Astrocyte of the cerebellum (primary cell): ENCODE measurements around the gene KRT79.

Experiments
- DNase-seq: peaks from one replicate; pipeline ENCODE4 v3.0.0-alpha.2; 2011; ENCODE audit warnings: low read depth
- H3K4me3 ChIP-seq: 2 replicates; pipeline ENCODE4 v1.5.1; 2011; ENCODE audit warnings: mild to moderate bottlenecking, low read depth, low read length, moderate library complexity
- in situ Hi-C: cut with HindIII; loops from 2 replicates; pipeline ENCODE4 v1.10.0; 2017; ENCODE audit warnings: low sequenced_read_pairs
- TF ChIP-seq, protein P1 (sequence below): IDR thresholded peaks from 2 replicates; pipeline ENCODE4 v1.5.1; 2012; ENCODE audit warnings: low read length, low read depth, moderate library complexity, mild to moderate bottlenecking; ENCODE audit errors: missing control alignments

The KRT79 gene

DNA sequence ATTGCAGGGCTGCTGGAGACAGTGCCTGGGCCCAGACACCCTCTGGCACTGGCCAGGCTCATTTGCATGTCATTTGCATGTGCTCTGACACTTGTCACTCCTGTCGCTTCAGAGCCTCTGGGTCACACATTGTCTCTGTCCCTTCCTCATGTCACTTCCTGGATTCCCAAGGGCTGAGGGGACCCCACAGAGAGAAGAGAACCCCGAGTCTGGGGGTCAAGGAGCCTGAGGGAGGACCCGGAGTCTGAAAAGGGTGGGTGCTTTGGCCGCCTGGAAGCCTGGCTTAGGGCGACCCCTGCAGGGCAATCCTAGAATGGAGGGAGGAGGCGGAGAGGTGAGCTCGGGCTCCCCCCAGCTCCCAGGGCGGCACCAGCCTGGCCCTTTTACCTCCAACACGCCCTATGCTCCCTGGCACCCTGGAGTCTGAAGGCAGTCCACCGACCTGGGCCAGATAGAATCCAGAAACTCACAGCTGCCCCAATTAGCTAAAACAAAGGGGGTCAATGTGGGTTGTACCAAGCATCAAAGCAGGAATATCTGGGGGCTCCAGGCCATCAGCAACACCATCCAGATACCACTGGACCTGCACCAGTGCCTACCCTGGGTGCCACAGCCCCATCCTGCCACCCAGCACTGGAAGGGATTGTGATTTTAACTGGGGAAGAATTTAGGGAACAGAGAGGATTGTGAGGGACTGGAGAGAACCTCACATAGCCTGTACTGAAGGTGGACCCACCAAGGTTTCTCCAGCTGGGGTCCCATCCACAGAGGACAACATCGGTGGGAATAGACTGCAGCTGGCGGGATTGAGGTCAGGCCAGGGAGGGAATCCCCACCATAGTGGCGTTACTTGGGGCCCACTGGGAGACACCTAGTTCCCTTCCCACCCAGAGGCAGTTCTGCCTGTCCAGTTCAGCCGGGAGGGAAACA lies 36.5 kb upstream of the KRT79 start:
- in situ Hi-C loops = no loop called here
- TF ChIP-seq, protein P1, sequence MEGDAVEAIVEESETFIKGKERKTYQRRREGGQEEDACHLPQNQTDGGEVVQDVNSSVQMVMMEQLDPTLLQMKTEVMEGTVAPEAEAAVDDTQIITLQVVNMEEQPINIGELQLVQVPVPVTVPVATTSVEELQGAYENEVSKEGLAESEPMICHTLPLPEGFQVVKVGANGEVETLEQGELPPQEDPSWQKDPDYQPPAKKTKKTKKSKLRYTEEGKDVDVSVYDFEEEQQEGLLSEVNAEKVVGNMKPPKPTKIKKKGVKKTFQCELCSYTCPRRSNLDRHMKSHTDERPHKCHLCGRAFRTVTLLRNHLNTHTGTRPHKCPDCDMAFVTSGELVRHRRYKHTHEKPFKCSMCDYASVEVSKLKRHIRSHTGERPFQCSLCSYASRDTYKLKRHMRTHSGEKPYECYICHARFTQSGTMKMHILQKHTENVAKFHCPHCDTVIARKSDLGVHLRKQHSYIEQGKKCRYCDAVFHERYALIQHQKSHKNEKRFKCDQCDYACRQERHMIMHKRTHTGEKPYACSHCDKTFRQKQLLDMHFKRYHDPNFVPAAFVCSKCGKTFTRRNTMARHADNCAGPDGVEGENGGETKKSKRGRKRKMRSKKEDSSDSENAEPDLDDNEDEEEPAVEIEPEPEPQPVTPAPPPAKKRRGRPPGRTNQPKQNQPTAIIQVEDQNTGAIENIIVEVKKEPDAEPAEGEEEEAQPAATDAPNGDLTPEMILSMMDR = peak; percentile 74
- no peak overlapping the region for H3K4me3 ChIP-seq
- DNase-seq = no peak

DNA sequence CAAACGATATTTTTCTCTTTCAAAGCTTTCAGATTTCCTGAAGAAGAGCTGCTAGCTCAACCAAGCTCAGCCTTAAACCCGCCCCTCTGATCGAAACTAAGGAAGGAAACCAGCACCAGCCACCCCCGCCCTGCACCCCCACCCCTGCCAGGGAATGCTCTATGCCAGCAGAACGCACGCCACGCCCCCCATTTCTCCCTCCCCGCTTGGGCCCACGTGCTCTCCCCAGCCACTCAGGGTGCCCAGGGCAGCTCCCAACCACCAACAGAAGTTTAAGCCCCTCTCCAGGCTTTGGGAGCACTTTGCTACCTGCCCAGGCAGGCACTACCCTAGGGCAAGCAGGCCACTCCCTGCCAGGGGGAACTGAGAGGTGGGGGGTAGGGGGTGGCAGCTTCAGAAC lies 33.5 kb upstream of the KRT79 start:
- in situ Hi-C loops = no loop called here
- no peak for DNase-seq
- TF ChIP-seq, protein P1 = no peak

DNA sequence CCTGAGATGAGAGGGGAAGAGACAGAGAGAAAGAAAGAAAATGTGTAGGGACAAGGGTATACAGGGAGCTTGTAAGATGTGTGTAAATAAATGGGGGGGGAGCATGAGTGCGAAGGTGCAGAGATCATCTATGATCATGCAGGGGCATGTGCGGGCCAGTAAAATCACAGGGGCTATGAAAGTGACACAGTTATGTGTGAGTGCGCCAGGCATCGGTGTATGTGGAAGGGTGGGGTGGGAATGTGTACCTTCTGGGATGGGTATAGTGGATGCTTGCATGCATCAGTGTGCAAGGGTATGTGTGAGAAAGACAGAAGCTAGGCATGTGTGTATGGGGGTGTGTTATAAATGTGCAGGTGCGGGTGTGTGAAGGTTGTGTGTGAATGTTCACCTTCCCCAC lies 33.0 kb upstream of the KRT79 start:
- no peak overlapping the region for H3K4me3 ChIP-seq
- in situ Hi-C loops = no loop called here
- TF ChIP-seq, protein P1 = no peak
- no peak for DNase-seq

More for the DNA sequence above, 33.5 kb upstream of the KRT79 start:
- no peak overlapping the region for H3K4me3 ChIP-seq

DNA sequence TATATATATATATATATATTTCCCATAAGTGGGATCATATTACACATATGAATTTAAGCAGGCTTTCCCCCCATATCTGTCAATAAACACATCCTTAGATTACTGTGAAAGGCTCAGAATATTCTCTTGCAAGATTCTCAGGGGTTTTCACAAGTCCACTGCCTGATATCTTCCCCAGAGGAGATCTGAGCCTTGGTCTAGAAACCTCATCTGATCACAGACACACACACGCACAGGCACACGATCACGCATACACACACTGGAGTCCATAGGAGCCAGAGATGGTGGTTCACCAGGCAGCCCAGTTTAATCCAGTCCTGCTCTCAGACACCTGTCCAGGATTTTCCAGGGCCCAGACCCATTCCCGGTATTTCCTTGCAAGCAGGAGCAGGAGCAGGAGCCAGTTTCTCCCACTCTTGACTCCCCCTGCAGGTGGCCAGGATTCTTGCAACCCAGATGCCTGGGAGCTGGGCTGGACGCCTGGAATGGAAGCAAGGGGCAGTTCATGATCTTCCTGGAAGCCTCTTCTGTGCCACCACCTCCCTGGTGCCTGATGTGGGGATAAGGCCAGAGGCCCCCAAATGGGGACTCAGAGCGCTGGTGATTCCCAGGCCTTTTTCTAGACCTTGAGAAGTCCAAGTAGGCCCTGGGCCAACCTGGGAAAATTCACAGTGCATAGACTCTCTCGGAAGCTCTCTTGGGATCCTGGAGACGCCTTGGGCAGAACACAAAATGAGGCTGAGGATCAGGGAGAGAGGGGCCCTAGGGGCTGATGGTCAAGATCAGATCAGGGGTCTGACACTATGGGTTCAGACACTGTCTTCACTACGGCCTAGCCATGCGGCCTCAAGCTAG lies 31.2 kb upstream of the KRT79 start:
- H3K4me3 ChIP-seq = no peak overlapping the region
- TF ChIP-seq, protein P1 = peak; percentile 91
- DNase-seq = peak; percentile 49
- in situ Hi-C loops = no loop called here

DNA sequence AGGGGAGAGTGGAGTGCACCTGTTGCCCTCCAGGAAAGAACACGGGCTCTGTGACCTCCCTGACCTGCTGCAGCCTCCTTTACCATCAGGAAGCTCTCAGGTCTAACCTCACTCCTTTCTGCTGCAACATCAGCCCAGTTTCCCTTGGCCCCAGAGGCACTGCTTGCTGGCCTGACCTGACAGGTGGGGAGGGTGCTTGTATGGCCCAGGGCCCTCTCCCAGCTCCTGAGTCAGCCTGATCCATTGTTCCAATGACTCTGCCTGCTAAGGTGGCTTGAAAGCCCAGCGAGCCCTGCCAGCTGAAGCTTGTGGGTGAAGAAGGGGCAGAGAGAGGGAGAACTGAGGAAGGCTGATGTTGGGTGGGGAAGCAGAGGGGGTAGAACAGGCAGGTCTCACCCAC lies 27.9 kb upstream of the KRT79 start:
- TF ChIP-seq, protein P1 = no peak
- in situ Hi-C loops = no loop called here
- no peak overlapping the region for H3K4me3 ChIP-seq
- DNase-seq = no peak

DNA sequence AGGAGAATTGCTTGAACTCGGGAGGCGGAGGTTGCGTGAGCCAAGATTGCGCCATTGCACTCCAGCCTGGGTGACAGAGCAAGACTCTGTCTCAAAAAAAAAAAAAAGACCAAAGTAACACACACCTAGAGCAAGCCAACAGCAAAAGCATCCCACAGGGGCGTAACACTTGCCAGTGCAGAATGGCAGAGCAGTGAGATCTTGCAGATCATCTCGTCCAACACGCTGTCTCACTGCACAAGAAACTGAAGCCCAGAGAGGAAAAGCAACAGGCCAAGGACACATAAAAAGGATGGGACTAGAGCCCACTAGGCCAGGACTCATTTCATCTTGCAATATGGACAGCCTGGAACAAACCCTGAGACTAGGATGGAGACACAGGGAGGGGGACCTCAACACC lies 27.4 kb upstream of the KRT79 start:
- H3K4me3 ChIP-seq = no peak overlapping the region
- no peak for DNase-seq
- TF ChIP-seq, protein P1 = no peak
- in situ Hi-C loops = no loop called here
